LHCN-M2 (cell line): ENCODE data around the gene DUS1L. TPM values are rescaled to one million over a fixed set of nuclear protein-coding genes. Genes with fewer than 3 reads are reported as not detected.
A peak's percentile ranks its signal among the peaks of the same experiment; 100 is the strongest.

Source experiments
- DNase-seq: peaks from one replicate; pipeline ENCODE4 v3.0.0-alpha.2; 2012; ENCODE audit warnings: low read depth
- total RNA-seq: library from RNA; depleted of rRNA; stranded (reverse); fragments of >200 nt; gene quantifications from 2 replicates; pipeline ENCODE4 v1.2.3, GENCODE V29; 2014

The DUS1L gene
- total RNA-seq, 1 experiment from 2014 or later = 75.8 TPM

DNA sequence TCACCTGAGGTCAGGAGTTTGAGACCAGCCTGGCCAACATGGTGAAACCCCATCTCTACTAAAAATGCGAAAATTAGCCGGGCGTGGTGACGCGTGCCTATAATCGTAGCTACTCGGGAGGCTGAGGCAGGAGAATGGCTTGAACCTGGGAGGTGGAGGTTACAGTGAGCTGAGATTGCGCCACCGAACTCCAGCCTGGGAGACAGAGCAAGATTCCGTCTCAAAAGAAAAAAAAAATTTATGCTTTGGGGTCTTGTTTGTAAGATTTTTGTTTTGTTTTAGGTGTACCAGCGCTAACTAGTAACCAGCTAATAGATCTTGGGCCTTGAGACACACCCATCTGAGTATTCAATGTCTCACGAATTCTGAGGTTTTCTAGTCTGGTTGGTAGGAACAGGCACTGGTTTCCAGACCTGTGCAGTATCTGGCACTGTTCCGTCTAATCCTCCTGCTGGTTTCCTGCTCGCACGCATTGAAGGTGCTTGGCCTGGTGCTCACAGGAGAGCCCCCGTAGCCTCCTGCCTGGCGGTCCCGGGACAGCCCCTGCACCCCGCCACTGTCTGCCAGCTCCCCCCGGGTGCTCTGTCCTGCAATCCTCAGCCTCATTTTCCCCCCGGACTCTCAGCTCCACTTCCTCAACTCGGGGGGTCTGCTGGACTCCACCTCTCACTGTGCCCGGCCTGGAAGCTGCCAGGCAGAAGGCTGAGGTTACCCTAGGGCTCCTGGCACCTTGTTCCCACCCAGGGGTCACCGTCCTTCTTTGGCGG, 10.6 kb upstream of the DUS1L start:
- no peak for DNase-seq

DNA sequence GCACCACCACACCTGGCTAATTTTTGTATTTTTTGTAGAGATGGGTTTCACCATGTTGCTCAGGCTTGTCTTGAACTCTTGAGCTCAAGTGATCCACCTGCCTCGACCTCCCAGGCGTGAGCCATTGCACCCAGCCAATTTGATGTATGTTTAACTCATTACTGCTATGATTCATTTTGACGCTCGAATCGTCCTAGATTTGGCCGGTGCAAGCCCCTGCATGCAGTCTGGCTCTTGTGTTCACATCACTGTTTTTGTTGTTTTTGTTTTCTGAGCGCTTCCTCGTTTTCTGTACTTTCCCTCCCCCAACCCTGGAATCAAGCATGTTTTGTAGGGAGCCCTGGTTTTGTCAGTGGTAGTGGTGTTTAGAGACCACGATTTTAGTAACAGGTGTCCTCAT, 7.8 kb upstream of the DUS1L start:
- DNase-seq = no peak

DNA sequence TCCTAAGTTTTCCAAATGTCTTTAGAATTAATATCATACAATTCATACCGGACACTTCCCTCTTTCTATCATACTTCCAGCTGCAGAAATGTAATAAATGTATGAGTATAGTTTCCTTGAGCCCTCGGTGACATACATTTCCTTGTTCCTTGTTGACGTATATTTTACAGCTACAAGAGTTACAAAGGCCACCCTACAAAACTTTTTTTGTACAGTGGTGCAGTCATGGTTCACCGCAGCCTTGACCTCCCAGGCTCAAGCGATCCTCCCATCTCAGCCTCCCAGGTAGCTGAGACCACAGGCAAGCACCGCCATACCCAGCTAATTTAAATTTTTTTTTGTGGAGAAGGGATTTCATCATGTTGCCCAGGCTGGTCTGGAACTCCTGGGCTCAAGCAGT, 7.2 kb upstream of the DUS1L start:
- DNase-seq = no peak

DNA sequence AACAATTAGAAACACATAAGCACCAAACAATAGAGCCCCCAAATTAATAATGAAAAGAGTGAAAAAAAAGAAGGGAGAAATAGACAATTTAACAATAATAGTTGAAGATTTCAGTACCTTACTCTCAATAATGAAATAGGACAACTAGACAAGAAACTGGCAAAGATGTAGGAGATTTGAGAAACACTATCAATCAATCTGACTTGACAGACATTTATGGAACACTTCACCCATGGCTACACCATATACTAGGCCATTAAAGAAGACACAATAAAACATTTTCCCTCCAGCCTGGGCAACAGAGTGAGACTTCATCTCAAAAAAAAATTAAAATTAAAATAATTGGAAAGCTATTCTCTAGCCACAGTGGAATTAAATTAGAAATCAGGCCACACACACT, 5.0 kb upstream of the DUS1L start:
- no peak for DNase-seq

DNA sequence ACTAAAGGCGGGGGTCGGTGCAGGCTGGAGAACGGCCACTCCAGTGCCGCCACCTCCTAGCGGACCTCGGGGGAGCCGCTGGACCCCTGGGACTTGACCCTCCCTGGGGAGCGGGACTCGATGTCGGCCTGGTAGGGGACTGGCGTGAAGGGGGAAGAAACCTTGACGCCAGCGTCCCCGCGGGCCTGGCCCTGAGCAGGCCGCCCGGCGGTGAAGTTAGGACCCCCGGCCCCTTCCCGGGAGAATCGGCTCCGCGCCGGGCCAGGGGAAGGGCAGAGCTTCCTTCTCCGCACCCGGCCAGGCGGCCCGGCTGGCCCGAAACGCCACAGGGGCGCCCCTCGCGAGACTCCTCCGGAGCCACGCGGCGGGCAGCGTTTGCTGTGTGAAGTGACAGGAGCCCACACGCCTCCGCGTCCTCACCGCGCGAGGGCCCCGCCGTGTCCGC, 389 bp downstream of the DUS1L start:
- DNase-seq = peak; percentile 22

DNA sequence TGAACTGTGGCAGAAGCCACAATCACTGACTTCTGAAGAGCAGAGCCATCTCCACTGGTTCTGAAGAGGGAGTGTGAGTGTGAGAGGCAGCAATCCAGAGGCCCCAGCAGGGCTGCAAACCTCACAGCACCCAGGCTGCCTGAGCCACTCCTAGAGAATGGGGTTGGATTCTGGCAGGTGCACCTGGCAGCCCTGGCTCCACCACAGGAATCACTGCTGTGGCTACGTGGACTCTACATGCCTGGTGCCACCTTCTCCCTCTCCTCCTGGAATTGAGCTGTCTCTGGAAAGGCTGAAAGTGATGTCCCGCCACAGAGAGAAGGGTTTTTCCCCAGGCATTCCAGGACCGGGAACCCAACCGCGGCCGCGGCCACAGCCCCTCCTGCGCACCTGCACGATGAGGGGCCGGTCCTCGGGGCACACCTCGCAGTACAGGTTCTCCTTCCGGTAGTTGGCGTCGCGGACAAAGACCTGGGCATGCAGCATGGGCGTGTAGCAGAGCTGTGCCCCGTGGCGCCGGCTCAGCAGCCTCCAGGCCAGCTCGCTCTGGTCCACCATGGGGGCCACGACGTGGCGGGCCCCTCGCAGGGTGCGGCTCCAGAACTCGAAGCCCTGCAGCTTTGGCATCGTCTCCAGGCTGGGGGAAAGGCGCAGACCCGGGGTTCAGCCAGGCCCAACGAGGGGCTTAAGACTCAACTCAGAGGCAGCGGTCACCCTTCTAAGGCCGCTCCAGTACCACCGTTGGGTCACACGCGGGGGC, 991 bp downstream of the DUS1L start:
- DNase-seq = no peak

DNA sequence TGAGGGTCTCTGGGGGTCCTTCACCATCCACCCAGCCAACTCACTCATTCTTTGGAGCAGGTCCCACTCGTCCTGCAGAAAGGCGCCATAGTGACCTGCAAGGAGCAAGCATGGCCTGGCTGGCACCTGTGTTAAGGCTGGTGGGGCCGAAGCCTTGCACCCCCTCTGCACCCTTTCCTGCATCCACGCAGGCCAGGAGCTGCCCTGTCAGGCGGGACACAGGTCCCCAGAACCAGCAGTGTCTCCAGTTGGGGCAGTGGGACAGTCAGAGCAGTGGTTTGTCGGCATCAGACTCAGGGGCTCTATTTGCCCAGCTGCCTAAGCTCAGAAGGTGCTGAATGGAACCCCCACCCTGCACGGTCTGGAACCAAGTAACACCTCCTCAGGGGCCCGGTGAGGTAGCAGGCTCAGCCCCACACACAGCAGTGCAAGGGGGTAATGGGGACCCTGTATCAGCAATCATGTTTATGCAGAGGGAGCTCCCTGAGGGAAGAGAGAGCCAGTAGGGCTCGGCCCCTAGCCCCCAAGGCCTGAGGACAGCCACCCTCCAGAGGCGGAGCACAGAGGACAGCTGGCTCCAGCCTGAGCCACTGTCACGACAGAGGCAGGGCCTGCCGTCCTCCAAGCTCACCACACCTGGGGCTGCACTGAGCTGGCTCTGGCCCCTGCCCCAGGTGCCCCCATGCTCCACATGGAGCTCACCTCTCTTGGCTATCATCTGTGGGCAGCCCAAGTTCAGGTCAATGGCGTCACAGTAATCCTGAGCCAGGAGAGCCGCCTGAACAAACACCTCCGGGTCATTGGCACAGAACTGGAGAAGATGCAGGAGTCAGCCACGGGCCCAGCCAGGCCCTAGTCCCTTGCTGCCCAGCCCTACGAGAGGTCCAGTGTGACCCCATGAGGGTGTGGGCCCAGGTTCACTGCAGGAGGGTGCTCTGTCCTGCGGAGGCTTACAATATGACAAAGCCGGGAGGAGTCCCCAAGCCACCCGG, 1.9 kb downstream of the DUS1L start:
- DNase-seq = no peak

DNA sequence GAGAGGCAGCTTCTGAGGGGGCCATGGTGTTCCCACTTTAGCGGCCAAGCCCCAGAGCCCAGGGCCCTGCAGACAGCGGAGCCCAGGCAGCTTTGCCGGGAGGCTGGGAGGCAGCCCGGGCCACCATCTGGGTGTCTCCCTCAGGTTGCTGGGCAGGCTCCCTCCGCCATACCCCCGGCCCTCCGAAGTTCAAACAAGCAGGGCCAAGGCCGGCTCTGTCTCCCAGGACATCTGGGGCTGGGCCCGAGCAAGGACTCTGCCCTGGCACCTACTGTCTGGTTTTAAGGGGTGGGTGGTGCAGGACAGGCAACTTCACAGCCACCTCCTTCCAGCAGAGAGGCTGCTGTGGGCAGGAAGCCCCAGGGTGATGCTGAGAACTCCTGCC, 2.6 kb downstream of the DUS1L start:
- DNase-seq = no peak

DNA sequence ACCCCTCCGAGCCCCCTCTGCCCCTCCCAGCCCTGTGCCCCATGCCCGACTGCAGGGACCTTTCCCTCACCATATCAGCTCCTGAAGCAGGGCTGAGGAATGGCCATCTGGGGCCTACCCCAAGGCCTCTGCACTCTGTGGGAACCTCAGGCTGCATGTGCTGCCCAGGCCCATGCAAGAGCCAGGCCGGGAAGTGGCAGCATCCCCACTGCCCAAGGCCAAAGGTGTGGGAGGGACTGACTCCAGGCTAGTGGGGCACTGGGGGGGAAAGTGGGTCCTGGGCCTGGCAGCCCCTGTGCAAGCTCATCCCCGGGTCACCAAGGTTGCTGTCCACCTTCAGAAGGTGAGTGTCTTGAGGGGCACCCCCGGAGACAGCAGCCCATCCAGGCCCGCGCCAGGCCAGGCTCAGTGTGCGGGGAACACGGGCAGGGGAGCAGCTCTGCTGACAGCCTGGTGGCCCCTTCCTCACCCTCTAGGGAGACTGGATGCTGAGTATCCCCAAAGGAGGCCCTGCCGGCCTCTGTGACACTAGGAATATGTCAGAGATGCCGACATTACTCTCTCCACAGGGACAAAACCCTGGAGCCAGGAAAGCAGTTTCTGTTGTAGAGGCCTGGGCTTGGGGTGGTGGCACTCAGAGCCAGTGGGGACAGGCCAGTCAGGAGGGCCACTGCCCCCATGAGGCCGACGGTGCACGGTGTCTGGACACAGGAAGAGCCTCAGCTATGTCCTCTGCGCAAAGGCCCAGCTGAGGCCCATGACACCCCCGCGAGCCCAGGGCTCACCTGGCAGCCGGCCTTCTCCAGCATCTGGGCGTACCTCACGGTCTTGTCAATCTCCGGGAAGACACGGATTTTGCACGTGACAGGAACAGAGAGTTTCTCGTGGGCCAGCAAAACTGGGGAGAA, 3.3 kb downstream of the DUS1L start:
- DNase-seq = no peak

DNA sequence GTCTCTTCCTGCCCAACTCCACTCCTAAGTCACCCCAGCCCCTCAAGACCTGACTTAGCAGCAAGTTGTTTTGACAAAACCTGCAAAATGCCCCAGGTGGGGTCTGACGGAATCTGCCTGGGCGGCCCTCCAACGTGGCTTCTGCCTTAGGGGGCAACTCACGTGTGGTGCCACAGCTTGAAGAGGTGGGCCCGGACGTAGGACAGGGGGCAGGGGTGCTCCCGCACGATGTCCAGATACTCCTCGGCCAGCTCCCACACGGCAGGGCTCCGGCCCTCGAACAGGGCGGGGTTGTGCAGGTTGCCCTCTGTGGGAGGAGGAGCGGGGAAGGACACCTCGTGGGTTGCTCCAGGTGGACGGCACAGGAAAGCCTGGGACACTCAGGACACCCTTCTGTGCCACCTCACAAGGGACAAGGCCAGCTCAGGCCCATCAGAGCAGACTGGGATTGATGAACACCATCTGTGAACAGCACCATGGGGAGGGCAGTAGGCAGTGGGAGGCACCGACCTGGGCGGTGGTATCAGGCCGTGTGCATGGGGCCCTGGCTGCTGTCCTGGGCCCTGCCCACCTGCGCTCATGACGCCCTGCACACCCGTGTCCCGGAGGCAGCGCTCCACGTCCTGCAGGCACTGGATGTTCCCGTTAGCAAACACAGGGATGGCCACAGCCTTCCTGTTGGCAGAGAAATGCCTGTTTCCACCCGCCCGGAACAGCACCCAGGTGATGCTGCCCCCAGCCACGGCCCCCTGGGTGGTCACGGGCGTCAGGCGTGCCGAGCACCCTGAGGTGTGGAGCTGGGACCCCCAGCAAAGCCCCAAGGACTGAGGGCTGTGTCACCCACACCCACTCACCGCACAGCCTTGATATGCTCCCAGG, 4.3 kb downstream of the DUS1L start:
- DNase-seq = no peak

DNA sequence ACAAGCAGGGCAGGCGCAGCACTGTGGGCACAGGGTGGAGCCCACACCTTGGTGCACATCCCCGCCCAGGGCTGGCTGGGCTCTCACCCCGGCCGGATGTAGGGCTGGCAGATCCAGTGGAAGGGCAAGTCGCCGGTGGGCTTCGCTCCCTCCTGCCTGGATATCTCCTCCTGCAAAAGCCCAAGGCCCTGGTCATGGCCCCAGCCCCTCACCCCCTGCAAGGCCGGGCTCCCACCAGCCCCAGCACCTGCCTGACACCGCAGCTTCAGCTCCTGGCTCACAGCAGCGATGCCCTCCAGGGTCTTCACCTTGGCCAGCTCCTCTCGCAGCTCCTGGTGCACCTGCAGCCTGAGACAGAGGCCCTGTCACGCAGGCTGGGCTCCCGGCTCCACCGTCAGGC, 5.0 kb downstream of the DUS1L start:
- DNase-seq = no peak

DNA sequence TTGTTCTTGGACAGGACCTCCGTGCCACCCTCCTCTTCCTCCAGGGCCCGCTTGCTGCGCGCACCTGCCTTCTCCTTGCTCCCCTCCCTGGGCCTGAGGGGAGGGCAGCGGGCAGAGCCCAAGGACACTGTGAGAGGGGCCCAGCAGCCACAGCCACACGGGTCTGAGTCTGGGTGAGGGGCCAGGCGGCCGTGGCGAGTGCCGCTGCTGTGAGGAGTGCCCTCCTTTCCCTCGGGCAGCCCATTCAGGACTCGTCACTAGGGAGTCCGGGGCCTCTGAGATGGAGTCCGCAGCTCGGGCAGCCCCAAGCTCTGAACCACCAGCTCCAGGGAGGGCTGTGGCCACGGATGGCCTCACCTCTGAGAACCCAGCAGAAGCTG, 5.6 kb downstream of the DUS1L start:
- no peak for DNase-seq

DNA sequence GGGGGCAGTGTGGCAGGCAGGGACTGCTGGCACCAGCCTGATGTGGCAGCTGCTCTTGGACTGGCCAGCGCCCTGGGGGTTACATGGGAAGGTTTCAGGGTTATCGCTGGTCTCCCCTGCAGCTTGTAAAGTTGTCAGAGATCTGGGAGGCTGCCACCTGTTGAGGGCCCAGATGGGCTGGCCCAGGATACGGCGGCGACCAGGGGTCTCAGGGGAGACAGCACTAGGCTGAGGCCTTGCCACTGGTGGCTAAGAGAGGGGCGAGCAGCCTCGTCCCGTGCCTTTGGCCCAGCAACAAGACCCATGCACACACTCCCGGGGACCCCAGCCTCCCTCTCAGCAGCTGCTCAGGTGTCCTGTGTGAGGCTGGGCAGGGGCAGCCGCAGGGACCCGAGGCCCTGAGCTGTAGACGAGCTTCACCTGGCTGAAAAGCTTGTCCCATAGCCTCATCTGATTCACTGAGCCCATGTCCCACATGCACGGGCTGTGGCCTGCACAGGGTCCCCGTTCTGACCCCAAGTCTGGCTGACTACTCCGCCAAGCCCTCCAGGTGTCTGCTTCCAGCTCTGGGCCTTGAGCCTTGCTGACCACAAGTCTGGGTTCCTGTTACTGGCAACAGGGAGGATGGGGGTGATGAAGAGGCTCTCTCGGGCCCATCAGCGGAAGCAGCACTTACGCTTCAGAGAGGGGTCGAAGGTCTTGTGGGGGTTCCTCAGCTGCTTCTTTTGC, 6.2 kb downstream of the DUS1L start:
- DNase-seq = no peak

DNA sequence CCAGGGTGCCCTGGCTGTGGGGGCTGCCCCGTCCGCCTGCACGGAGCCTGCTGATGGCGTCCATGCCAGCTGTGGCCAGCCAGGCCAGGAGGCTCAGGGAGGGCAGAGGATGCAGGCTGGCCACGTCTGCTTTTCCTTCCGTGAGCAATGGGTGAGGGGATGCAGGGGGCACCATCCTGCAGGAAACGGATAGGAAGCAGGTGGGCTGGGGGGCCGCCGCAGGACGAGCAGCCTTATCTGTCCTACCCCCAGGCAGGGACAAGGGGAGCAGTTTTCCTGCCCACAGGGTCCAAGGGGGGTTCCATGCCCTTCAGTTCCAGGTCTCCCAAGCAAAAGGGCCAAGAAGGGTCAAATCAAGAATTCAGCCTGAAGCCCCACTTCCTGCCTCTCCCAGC, 6.8 kb downstream of the DUS1L start:
- DNase-seq = no peak

DNA sequence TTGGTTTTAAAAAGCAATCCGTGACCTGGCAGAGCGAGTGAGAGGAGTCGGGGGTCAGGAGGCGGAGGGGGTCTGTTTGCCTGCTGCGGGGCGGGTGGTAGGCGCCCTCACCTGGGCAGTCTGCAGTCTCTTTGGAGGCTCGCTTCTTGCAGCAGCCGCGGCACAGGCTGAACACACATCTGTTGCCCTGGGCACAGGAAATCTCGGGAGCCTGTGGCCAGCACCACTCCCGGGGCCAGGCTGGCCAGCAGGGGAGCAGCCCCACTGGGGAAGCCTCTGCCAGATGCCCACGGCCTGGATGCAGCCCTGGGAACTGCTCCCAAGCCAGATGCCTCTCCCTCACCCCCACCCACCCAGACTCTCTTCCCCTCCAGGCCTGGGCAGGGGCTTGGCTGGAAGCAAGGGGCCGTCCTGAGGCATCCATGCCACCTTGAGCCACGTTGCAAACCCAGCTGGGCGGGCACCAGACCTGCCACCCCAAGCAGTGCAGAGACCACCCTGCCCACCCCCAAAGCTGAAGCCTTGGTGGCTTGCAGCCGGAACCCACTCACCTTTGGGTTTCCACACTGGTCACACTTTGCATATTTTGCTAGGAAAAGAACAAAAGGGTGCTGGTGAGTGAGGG, 7.3 kb downstream of the DUS1L start:
- DNase-seq = no peak

DNA sequence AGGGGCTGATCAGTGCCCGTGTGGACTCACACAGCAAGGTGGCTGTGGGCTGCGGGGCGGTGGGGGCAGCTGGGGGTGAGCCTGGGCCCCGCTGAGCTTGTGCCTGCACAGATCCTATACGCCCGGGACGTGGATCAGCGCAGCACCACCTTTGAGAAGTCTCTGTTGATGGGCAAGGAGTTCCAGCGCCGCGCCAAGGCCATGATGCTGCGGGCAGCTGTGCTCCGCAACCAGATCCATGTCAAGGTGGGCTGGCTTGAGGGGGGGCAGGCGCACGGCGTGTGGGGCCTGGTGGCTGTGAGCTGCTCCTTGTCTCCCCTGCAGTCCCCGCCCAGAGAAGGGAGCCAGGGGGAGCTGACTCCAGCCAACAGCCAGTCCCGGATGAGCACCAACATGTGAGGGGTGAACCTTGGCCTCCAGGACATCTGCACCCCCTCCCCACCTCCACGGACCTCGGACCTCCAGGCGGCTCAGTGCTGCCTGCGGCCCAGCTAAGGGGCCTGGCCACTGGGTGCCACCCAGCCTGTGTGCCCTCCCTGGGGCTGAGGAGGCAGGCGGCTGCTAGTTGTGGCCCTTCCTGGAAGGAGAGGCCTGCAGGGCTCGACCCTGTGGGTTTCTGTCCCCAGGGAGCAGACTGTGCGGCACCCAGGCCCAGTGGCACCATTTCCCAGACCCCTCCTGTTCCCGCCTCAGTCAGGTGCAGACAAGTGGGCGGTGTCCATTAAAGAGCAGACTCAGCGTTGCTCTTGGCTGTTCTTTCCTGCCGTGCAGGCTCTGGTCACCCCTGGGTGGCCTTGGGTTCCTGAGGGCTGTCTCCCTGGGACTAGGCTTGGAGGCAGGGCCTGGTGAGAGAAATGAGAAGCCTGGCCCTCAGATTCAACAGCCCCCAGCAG, 8.6 kb downstream of the DUS1L start:
- no peak for DNase-seq

DNA sequence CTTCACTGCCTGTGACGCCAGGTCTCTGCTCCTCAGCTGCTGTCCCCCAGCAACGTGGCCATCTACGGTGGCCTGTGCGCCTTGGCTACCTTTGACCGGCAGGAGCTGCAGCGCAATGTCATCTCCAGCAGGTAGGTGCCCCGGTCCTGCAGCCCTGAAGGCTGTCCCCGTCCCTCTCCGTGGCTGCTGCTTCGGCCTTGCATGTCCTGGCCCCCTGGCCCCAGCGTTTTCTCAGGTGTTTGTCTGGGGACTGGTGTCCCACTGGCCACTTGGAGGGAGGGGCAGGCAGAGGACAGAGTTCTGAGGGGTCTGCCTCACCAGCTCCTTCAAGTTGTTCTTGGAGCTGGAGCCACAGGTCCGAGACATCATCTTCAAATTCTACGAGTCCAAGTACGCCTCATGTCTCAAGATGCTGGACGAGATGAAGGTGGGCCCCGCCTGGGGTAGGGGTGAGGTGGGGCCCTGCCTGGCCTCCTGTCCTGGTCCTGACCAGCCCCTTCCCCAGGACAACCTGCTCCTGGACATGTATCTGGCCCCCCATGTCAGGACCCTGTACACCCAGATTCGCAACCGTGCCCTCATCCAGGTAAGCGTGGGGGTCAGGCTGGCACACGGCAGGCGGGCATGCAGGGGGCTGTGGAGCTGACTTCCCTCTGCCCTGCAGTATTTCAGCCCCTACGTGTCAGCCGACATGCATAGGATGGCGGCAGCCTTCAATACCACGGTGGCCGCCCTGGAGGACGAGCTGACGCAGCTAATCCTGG, 9.5 kb downstream of the DUS1L start:
- no peak for DNase-seq
